ENCODE measurements around the gene ANKMY1. TPM values are rescaled to one million over a fixed set of nuclear protein-coding genes. Genes with fewer than 3 reads are reported as not detected.

ANKMY1 gene
- polyA plus RNA-seq, 1 donor: 9.7 TPM

- DNase-seq (ENCODE audit: low read depth): no peak
These were observed 96.9 kb downstream of the ANKMY1 start for GRCh38 chr2:240460781-240461431.

GRCh38 chr2:240460253-240460711, 97.5 kb downstream of the ANKMY1 start:
- DNase-seq (ENCODE audit: low read depth): no peak

GRCh38 chr2:240459401-240460252, 98.2 kb downstream of the ANKMY1 start:
- no peak for DNase-seq (ENCODE audit: low read depth)

GRCh38 chr2:240458900-240459391, 98.8 kb downstream of the ANKMY1 start:
- DNase-seq (ENCODE audit: low read depth): no peak

GRCh38 chr2:240458044-240458899, 99.5 kb downstream of the ANKMY1 start:
- DNase-seq (ENCODE audit: low read depth): no peak

- no peak for DNase-seq (ENCODE audit: low read depth)
These were observed 100.4 kb downstream of the ANKMY1 start for GRCh38 chr2:240457223-240458043.

GRCh38 chr2:240456447-240457222, 101.2 kb downstream of the ANKMY1 start:
- no peak for DNase-seq (ENCODE audit: low read depth)

- no peak for DNase-seq (ENCODE audit: low read depth)
These were observed 101.9 kb downstream of the ANKMY1 start for GRCh38 chr2:240455647-240456446.

- no peak for DNase-seq (ENCODE audit: low read depth)
These were observed 102.5 kb downstream of the ANKMY1 start for GRCh38 chr2:240455272-240455646.

- no peak for DNase-seq (ENCODE audit: low read depth)
These were observed 103.5 kb downstream of the ANKMY1 start for GRCh38 chr2:240454106-240454901.

- no peak for DNase-seq (ENCODE audit: low read depth)
These were observed 104.2 kb downstream of the ANKMY1 start for GRCh38 chr2:240453461-240454105.

- no peak for DNase-seq (ENCODE audit: low read depth)
These were observed 105.1 kb downstream of the ANKMY1 start for GRCh38 chr2:240452462-240453256.

GRCh38 chr2:240451791-240452461, 105.9 kb downstream of the ANKMY1 start:
- no peak for DNase-seq (ENCODE audit: low read depth)

- no peak for DNase-seq (ENCODE audit: low read depth)
These were observed 106.6 kb downstream of the ANKMY1 start for GRCh38 chr2:240451108-240451611.

GRCh38 chr2:240450532-240451107, 107.2 kb downstream of the ANKMY1 start:
- no peak for DNase-seq (ENCODE audit: low read depth)
